Colonic mucosa (tissue), 4 donors: ENCODE results near the gene HLA-DQB1. TPM values are rescaled to one million over a fixed set of nuclear protein-coding genes. Genes with fewer than 3 reads are reported as not detected.
"Not testable (repeated sequence)": the region's sequence is repeated elsewhere in the genome, so short reads cannot be mapped to it uniquely, and the experiment has no call there.

Experiments used
- DNase-seq: peaks from one replicate; pipeline ENCODE4 v3.0.0-alpha.2; 2020
- H3K27ac ChIP-seq: fragments of 200-600 bp; one replicate; pipeline ENCODE4 v1.8.0; 2021
- H3K27me3 ChIP-seq: fragments of 200-600 bp; one replicate; pipeline ENCODE4 v1.8.0; 2021
- H3K36me3 ChIP-seq: fragments of 200-600 bp; one replicate; pipeline ENCODE4 v1.8.0; 2021
- H3K4me1 ChIP-seq: fragments of 200-600 bp; one replicate; pipeline ENCODE4 v1.8.0; 2021; ENCODE audit warnings: mild to moderate bottlenecking
- H3K4me3 ChIP-seq: fragments of 200-600 bp; one replicate; pipeline ENCODE4 v1.8.0; 2021
- H3K9ac ChIP-seq, 2 donors: one replicate each; pipeline ENCODE4 v1.7.0; 2013; ENCODE audit warnings: control low read depth in 2 of 2, low read depth in 2 of 2, low read length in 2 of 2
- H3K9me3 ChIP-seq: fragments of 200-600 bp; one replicate; pipeline ENCODE4 v1.8.0; 2021
- CTCF ChIP-seq: fragments of 200-600 bp; IDR thresholded peaks from one replicate; pipeline ENCODE4 v1.8.0; 2022; ENCODE audit warnings: antibody characterized with exemption, mild to moderate bottlenecking
- intact Hi-C: fragments of 100-400 bp; cut with DNase I; formaldehyde crosslinking; loops from one replicate; pipeline ENCODE4 v1.14.1; 2022
- total RNA-seq, 2 donors: library from RNA; stranded (reverse); fragmentation: NEBNext Ultra II Directional in 1 of 2; extraction: Animal tissue kit (Norgen Biotek cat#: 25700) in 1 of 2; gene quantifications; one replicate each; pipeline ENCODE4 v1.2.1, GENCODE V29; 2021
- donor health status: healthy.
- donor health status: DM: no; HTN: no; CAD: no.
- donor health status: DM: no; HTN: no; CAD: no.

Gene HLA-DQB1
- total RNA-seq, 2 donors from 2014 or later, result 1.8 to 6.5 TPM

- Histone ChIP-seq H3K9ac (no peak overlapping the region), H3K36me3 (no peaks in the 10 kb centered on the region), H3K9me3 (no peaks in the 10 kb centered on the region), H3K27ac (no peak overlapping the region), H3K4me3 (no peak overlapping the region), H3K4me1 (no peaks in the 10 kb centered on the region), H3K27me3 (no peaks in the 10 kb centered on the region)
- intact Hi-C loops, result no loop called here
- no peak for TF ChIP-seq CTCF
- DNase-seq, result no peak
These were observed 4.4 kb downstream of the HLA-DQB1 start for GRCh38 chr6:32662099-32662498.

DNA sequence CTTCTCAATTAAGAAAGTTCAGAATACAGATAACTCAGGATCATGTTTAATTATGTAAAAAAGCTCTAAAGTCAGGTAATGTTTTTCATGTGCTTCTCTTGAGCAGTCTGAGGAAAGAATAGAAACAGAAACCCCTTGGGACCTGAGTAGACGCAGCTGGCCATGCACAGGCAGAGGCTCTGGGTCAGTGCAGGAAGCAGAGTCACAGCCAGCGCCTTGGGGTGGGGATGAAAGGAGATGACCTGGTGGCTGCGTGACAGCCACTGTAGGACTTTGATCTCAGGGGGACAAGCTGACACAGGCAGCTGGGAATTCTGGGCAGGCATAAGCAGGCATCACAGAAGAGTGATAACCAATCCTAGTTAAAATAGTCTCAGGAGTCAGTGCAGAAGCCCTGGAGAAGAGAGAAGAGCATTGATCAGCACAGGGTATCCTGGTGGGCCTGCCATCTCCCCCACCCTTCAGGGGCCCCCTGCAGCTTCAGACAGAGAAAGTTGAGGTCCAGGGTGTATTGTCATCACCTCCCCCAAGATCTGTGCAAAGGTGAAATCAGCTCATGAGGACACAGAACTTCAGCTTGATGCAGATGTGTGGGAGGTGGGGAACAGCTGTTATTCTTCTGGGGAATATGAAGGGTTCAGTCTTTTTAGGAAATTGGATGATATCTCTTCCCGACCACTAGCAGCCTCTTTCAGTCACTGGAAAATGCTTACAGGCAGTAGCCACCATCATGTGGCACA, 6.4 kb downstream of the HLA-DQB1 start:
- Histone ChIP-seq H3K27me3 (no peaks in the 10 kb centered on the region), H3K36me3 (no peaks in the 10 kb centered on the region), H3K9ac (no peak overlapping the region), H3K9me3 (no peaks in the 10 kb centered on the region), H3K4me3 (no peak overlapping the region), H3K27ac (no peak overlapping the region), H3K4me1 (no peaks in the 10 kb centered on the region)
- intact Hi-C loops, result no loop called here
- no peak for DNase-seq
- no peak for TF ChIP-seq CTCF

DNA sequence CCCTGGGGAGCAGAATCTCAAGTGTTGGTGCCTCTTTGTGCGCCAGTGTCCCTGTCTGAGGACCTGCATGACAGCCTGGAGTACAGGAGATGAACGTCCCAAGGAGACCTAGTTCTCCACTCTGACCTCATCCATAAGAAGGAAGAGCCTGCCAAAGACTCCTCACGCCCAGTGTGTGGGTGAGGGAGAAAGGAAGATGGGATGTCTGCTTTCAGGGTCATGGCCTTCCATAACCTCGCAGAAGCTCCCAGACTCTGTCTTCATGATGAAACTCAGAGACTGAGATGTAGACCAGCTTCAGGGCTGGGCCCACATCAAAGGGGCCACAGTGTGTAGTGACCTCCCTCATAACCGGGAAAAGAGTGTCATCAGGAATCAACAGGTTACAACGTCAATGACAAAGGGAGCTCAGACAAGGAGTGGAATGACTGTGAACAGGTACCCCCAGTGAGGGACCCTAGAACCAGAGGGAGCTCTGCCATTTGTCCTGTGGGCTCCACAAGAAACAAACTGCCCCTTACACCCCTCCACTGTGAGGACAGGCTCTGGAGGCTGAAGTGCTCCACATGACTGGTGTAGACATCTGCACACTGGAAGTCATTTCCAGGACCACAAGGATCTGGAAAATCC, 8.1 kb downstream of the HLA-DQB1 start:
- Histone ChIP-seq H3K27me3 (no peaks in the 10 kb centered on the region), H3K9me3 (no peaks in the 10 kb centered on the region), H3K4me1 (no peaks in the 10 kb centered on the region), H3K4me3 (no peak overlapping the region), H3K9ac (no peak overlapping the region), H3K27ac (no peak overlapping the region), H3K36me3 (no peaks in the 10 kb centered on the region)
- no peak for DNase-seq
- no peak for TF ChIP-seq CTCF
- intact Hi-C loops, result no loop called here

DNA sequence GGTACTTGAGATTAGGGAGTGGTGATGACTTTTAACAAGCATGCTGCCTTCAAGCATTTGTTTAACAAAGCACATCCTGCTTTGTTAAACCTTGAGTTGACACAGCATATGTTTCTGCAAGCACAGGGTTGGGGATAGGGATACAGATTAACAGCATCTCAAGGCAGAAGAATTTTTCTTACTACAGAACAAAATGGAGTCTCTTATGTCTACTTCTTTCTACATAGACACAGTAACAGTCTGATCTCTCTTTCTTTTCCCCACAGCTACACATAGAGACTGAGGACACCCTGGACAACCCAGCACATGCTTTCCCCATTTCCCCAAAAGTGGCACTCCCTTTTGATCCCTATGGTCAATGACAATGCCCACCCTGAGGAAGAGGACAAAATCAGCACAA, 8.6 kb downstream of the HLA-DQB1 start:
- H3K36me3 ChIP-seq, H3K9ac ChIP-seq, H3K27ac ChIP-seq, H3K9me3 ChIP-seq, DNase-seq, H3K4me3 ChIP-seq, intact Hi-C loops, H3K27me3 ChIP-seq, H3K4me1 ChIP-seq: not testable (repeated sequence)

DNA sequence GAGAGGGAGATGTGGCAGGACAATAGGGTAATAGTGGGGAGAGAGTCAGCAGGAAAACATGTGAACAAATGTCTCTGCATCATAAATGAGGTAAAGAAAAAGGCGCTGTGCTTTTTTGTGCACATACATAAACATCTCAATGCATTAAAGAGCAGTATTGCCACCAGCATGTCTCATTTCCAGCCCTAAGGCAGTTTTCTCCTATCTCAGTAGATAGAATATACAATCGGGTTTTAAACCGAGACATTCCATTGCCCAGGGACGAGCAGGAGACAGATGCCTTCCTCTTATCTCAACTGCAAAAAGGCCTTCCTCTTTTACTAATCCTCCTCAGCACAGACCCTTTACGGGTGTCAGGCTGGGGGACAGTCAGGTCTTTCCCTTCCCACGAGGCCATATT, 9.1 kb downstream of the HLA-DQB1 start:
- H3K9me3 ChIP-seq, H3K9ac ChIP-seq, DNase-seq, intact Hi-C loops, H3K27ac ChIP-seq, H3K27me3 ChIP-seq, H3K36me3 ChIP-seq, H3K4me3 ChIP-seq, H3K4me1 ChIP-seq: not testable (repeated sequence)

GRCh38 chr6:32655203-32655710, 11.2 kb downstream of the HLA-DQB1 start:
- no peak overlapping the region for H3K27ac ChIP-seq
- H3K4me1 ChIP-seq, result no peaks in the 10 kb centered on the region
- no peak for DNase-seq
- no peaks in the 10 kb centered on the region for H3K27me3 ChIP-seq
- H3K4me3 ChIP-seq, result no peak overlapping the region
- no peaks in the 10 kb centered on the region for H3K36me3 ChIP-seq
- TF ChIP-seq CTCF, result no peak
- intact Hi-C loops, result no loop called here
- no peaks in the 10 kb centered on the region for H3K9me3 ChIP-seq
- H3K9ac ChIP-seq, result no peak overlapping the region
